ENCODE measurements around the gene RPL13A. TPM values are rescaled to one million over a fixed set of nuclear protein-coding genes. Genes with fewer than 3 reads are reported as not detected.

Gene RPL13A
- total and polyA plus RNA-seq, 9 of the 15 experiments (the other 6 are each of a cell fraction or from before 2014, with no cell fraction given) = 1,744 to 5,482 (median 2,949) TPM

DNA sequence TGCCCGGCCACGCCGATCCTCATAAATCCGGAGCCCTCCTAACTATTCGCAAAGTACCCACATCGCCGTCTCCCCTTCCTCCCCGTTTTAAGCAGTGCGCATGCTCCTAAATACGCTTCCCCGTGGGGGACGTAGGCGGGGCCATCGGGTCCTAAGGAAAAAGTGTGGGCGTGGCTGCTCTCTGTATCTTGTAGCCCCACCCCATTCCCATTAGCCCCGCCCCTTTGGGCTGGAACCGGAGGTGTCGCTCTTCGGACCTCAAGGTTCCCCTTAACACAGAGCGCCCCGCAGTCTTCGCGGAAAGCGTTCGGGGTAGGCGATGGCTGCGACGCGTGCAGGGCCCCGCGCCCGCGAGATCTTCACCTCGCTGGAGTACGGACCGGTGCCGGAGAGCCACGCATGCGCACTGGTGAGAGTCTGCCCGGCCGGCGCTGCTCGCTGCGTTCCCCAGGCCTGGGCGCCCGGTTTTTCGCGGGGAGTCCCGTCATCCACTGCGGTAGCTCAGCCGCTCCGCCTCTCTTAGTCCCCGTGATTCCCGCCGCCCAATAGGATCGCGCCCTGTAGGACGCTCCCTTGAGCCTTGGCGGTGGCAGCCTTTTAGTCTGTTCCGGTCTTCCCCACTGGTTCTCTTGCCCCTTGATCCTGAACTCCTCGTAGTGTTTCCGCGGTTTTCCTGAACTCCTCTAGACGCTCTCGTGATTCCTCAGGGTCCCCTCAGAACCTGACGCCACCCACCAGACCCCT lies 34.2 kb upstream of the RPL13A start, which contains the start of gene ALDH16A1 (continued):
- TF ChIP-seq ZNF140 (CRISPR knock-in tag; IDR thresholded peaks at IDR 0.05) (no peak), SAP30 (IDR thresholded peaks at IDR 0.05; ENCODE audit: borderline replicate concordance, insufficient read depth, low read depth, low read length, poor library complexity, severe bottlenecking) (peak; percentile 17), RHOXF2B (CRISPR knock-in tag; conservative IDR thresholded peaks at IDR 0.05) (no peak), PURB (CRISPR knock-in tag; IDR thresholded peaks at IDR 0.05; ENCODE audit: low read depth) (no peak), KLF6 (CRISPR knock-in tag; IDR thresholded peaks at IDR 0.05; ENCODE audit: borderline replicate concordance) (no peak), GATA2 (CRISPR knock-in tag; IDR thresholded peaks at IDR 0.05) (no peak), ZNF41 (CRISPR knock-in tag; conservative IDR thresholded peaks at IDR 0.05) (no peak), XRCC3 (IDR thresholded peaks at IDR 0.05) (no peak), SRSF1 (IDR thresholded peaks at IDR 0.05; ENCODE audit: low read depth, low read length) (no peak), HMG20B (CRISPR knock-in tag; IDR thresholded peaks at IDR 0.05) (no peak), ETV6 (IDR thresholded peaks at IDR 0.05; ENCODE audit: borderline replicate concordance in 1 of 2, low read depth in 2 of 2, low read length in 1 of 2) (no peak), ETV6 (CRISPR knock-in tag; IDR thresholded peaks at IDR 0.05; ENCODE audit: borderline replicate concordance) (no peak), TEAD2 (tag; IDR thresholded peaks at IDR 0.05) (no peak), SNRNP70 (optimal IDR thresholded peaks at IDR 0.05; ENCODE audit: low read depth, low read length) (no peak), SMAD3 (CRISPR knock-in tag; conservative IDR thresholded peaks at IDR 0.05) (no peak), THRAP3 (IDR thresholded peaks at IDR 0.05; ENCODE audit: borderline replicate concordance) (no peak), MED1 (CRISPR knock-in tag; IDR thresholded peaks at IDR 0.05; ENCODE audit: borderline replicate concordance) (no peak), ZNF584 (CRISPR knock-in tag; IDR thresholded peaks at IDR 0.05; ENCODE audit: low read depth) (no peak), EP300 (IDR thresholded peaks at IDR 0.05; ENCODE audit: low read length) (no peak), BRD9 (IDR thresholded peaks at IDR 0.05; ENCODE audit: low read depth, partially characterized antibody) (no peak), PHF20 (IDR thresholded peaks at IDR 0.05; ENCODE audit: partially characterized antibody) (peak; percentile 84), ZNF133 (CRISPR knock-in tag; IDR thresholded peaks at IDR 0.05) (no peak), HNRNPUL1 (IDR thresholded peaks at IDR 0.05; ENCODE audit: low read length) (no peak)
- TF ChIP-seq, protein P1, sequence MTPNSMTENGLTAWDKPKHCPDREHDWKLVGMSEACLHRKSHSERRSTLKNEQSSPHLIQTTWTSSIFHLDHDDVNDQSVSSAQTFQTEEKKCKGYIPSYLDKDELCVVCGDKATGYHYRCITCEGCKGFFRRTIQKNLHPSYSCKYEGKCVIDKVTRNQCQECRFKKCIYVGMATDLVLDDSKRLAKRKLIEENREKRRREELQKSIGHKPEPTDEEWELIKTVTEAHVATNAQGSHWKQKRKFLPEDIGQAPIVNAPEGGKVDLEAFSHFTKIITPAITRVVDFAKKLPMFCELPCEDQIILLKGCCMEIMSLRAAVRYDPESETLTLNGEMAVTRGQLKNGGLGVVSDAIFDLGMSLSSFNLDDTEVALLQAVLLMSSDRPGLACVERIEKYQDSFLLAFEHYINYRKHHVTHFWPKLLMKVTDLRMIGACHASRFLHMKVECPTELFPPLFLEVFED (CRISPR knock-in tag; conservative IDR thresholded peaks at IDR 0.05) = peak; percentile 74; the same call in 1 of the 2 replicates
- TF ChIP-seq, protein P2, sequence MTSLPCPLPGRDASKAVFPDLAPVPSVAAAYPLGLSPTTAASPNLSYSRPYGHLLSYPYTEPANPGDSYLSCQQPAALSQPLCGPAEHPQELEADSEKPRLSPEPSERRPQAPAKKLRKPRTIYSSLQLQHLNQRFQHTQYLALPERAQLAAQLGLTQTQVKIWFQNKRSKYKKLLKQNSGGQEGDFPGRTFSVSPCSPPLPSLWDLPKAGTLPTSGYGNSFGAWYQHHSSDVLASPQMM (CRISPR knock-in tag; IDR thresholded peaks at IDR 0.05) = no peak
- TF ChIP-seq, protein P3, sequence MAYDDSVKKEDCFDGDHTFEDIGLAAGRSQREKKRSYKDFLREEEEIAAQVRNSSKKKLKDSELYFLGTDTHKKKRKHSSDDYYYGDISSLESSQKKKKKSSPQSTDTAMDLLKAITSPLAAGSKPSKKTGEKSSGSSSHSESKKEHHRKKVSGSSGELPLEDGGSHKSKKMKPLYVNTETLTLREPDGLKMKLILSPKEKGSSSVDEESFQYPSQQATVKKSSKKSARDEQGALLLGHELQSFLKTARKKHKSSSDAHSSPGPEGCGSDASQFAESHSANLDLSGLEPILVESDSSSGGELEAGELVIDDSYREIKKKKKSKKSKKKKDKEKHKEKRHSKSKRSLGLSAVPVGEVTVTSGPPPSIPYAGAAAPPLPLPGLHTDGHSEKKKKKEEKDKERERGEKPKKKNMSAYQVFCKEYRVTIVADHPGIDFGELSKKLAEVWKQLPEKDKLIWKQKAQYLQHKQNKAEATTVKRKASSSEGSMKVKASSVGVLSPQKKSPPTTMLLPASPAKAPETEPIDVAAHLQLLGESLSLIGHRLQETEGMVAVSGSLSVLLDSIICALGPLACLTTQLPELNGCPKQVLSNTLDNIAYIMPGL (CRISPR knock-in tag; IDR thresholded peaks at IDR 0.05) = no peak
